Measurements from ENCODE around the gene IER3.
"Not testable (repeated sequence)": the region's sequence is repeated elsewhere in the genome, so short reads cannot be mapped to it uniquely, and the experiment has no call there.

Gene IER3

GRCh38 chr6:30769088-30769852 is 24.9 kb upstream of the IER3 start:
- in situ Hi-C loops (cut with MboI; ENCODE audit: low sequenced_read_pairs), result no loop called here

GRCh38 chr6:30768634-30769087 is 24.3 kb upstream of the IER3 start:
- in situ Hi-C loops (cut with MboI; ENCODE audit: low sequenced_read_pairs), result no loop called here

GRCh38 chr6:30767944-30768301 is 23.6 kb upstream of the IER3 start:
- in situ Hi-C loops (cut with MboI; ENCODE audit: low sequenced_read_pairs), result no loop called here

GRCh38 chr6:30767158-30767943 is 23.0 kb upstream of the IER3 start:
- in situ Hi-C loops (cut with MboI; ENCODE audit: low sequenced_read_pairs), result no loop called here

DNA sequence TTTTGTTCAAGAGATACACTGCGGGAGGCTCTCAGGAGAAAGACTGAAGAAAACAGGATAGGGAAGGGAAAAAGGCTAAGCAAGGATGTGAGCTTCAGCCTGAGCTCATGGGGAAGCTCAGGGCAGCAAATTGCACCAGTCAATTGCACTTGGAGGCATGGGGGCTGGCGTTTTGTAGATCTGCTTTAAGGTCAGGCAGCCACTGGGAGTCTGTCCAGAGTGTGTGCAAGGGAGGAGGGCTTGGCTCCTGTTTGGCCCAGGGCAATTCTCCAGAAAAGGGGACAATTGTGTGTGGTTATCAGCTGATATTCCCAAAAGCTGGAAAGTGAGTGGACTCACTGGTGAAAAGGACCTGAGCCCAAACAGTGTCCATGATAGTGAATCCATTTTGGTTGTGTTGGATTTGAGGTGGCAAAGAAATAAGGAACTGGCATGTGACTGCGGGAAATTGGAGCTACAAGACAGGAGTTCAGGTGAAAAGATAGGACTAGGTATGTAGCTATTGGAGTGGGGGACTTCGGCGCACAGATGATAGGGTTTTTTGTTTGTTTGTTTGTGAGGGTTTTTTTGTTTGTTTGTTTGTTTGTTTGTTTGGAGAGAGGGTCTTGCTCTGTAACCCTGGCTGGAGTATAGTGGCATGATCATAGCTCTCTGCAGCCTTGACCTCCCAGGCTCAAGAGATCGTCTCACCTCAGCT is 22.3 kb upstream of the IER3 start:
- in situ Hi-C loops (cut with MboI; ENCODE audit: low sequenced_read_pairs), result no loop called here

- in situ Hi-C loops (cut with MboI; ENCODE audit: low sequenced_read_pairs), result not testable (repeated sequence)
Measured at GRCh38 chr6:30765495-30765894, 21.1 kb upstream of the IER3 start.

- in situ Hi-C loops (cut with MboI; ENCODE audit: low sequenced_read_pairs), result not testable (repeated sequence)
Measured at GRCh38 chr6:30764490-30765043, 20.2 kb upstream of the IER3 start.

DNA sequence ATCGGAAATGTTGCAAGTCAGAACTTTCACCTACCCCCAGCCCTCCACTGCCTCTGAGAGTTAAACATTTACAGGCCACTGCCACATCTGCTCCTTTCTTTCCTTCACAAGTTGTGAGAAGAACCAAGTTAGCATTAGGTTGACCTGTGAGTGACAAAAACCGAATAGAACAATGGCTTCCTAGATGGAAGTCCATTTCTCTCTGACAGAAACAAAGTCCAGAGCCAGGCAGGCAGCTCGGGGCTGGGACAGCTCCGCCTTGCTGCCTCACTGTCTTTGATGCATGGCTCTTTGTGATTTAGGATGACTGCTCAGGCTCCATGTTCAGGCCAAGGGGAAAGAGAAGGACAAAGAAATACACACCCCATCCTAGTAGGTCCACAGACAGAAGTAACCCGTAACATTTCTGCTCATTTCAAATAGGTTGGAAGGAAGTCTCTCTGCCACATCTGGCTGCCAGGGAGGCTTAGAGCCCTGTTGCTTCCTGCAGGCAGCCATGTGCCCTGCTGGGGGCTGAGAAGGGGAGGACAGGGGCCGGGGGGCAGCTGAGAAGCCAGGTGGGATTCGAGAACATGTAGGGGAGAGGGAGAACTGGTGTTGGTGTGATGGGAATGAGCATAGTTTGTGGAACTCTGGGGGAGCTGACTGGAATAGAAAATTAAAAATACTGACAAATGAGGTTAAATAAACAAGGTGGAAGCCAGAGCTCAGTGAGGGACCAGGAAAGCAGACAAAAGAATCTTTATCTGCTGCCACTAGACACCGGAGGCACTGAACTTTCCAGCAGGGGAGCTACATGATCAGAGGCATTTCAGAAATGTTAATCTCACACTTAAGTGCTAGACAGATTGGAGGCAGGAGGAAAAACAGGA is 19.5 kb upstream of the IER3 start:
- in situ Hi-C loops (cut with MboI; ENCODE audit: low sequenced_read_pairs), result no loop called here

- in situ Hi-C loops (cut with MboI; ENCODE audit: low sequenced_read_pairs), result no loop called here
Measured at GRCh38 chr6:30763155-30763617, 18.8 kb upstream of the IER3 start.

DNA sequence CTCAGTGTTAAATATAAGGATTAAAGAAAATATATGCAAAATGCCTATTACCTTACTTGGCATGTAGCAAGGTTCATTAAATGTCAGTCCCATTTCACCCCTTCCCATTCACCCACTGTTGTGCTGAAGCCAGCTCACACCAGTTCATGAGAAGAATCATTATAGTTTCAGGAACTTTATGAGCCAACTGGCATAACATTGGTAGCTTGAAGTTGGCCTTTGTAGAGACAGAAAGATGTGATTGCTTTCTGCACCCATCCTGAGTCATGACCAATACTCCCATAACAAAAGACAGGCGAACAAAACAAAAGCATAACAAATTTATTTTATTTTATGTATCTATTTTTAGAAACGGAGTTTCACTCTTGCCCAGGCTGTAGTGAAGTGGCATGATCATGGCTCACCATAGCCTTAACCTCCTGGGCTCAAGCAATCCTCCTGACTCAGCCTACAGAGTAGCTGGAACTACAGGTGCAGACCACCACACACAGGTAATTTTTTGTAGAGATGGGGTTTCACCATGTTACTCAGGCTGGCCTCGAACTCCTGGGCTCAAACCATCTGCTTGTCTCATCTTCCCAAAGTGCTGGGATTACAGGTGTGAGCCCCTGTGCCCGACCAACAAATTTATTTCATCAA is 17.6 kb upstream of the IER3 start:
- in situ Hi-C loops (cut with MboI; ENCODE audit: low sequenced_read_pairs), result no loop called here

GRCh38 chr6:30760549-30760948 is 16.2 kb upstream of the IER3 start:
- in situ Hi-C loops (cut with MboI; ENCODE audit: low sequenced_read_pairs), result no loop called here

DNA sequence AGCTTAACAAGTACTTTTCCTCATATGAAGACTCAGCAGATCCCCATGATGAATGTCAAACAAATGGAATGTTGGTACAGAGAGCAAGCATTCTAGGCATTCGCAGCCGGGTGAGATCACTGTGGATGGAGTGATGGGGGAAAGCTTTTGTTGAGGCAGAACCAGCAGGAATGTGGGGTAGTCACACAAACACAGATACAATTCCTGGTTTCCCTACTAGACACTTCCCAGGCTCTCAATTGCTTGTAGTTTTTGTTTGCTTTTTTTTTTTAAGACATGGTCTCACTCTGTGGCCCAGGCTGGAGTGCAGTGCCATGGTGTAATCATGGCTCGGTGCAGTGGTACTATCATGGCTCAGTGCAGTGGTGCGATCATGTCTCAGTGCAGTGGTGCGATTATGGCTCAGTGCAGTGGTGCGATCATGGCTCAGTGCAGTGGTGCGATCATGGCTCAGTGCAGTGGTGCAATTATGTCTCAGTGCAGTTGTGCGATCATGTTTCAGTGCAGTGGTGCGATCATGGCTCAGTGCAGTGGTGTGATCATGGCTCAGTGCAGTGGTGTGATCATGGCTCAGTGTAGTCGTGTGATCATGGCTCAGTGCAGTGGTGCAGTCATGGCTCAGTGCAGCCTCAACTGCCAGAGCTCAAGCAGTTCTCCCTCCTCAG is 15.4 kb upstream of the IER3 start:
- in situ Hi-C loops (cut with MboI; ENCODE audit: low sequenced_read_pairs), result no loop called here

GRCh38 chr6:30757261-30757904 is 13.0 kb upstream of the IER3 start:
- in situ Hi-C loops (cut with MboI; ENCODE audit: low sequenced_read_pairs), result no loop called here

DNA sequence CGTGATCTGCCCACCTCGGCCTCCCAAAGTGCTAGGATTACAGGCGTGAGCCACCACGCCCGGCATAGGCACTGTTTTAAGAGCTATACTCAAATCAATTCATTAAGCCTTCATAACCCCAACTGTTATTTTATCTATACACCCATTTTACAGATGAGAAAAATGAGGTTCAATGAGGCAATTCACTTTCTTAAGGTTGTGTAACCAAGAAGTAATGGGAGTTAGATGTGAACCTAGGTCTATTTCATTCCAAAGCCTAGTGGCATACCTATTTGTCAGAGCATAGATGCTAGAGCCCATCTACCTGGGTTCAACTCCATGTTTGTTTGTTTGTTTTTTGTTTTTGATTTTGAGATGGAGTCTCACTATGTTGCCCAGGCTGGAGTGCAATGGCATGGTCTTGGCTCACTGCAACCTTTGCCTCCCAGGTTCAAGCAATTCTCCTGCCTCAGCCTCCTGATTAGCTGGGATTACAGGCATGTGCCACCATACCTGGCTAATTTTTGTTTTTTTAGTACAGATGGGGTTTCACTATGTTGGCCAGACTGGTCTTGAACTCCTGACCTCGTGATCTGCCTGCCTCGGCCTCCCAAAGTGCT is 12.2 kb upstream of the IER3 start:
- in situ Hi-C loops (cut with MboI; ENCODE audit: low sequenced_read_pairs), result not testable (repeated sequence)

DNA sequence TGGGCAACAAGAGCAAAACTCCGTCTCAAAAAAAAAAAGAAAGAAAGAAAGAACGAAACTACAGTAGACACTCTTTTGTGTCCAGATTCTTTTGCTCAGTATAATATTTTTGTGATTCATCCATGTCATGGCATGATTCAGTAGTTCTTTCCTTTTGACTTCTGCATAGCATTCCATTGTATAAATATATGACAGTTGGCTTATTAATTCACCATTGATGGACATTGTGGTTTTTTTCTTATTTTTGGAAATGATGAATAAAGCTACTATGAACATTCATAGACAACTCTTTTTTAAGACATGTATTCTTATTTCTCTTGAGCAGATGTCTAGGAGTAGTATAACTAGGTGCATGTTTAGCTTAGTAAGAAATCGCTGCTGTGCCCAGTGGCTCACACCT is 10.3 kb upstream of the IER3 start:
- in situ Hi-C loops (cut with MboI; ENCODE audit: low sequenced_read_pairs), result no loop called here

DNA sequence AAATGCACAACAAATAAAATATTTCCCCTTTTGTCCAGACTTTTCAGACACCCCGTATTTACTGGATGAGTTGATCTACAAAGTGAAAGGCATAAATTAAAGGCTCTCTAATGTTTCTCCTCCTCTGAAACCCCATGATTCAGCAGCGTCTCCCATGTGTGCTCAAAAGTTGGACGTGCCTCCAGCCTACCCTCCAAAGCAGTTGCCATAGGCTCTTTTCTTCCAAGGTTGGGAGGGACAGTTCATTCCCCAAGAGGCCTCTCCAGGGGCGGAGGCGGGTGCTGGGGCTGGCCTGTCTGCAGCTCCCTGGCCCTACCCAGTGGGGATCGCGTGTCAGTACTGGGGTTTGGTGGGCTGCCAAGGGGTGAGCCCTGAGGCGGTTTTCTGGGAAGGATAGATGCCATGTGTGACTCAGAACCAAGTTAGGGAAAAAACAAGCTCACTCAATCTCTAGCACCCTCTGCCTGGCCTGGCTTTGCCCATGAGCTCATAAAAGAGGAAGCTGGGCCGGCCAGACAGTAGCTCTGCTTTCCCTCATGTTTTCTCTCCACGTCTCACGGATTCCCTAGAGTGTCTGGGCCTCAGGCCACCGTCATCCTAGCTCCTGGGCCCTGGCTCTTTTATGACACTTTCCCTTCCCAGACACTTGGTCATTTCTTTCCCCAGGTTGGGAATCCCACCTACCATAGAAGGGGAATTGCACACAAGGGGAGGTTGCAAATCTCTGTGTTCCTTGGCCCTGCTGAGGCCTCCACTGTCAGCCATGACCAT is 8.0 kb upstream of the IER3 start:
- in situ Hi-C loops (cut with MboI; ENCODE audit: low sequenced_read_pairs), result no loop called here

DNA sequence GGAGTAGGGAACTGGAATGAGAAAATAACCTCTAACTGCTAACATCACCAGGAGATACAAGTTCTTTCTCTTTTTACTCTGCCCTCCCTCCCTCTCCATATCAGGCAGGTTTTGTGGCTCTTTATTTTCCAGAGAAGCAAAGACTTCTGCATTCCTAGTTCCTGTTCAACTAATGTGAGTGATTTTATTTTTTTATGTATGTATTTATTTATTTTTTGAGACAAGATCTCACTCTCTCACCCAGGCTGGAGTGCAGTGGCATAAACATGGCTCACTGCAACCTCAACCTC is 6.0 kb upstream of the IER3 start:
- in situ Hi-C loops (cut with MboI; ENCODE audit: low sequenced_read_pairs), result no loop called here
